Effector memory CD8-positive, alpha-beta T cell (primary cell): ENCODE results near the gene SLC6A19.

ENCODE experiments used
- ATAC-seq: fragments of 150-1000 bp; cut with Tn5 transposase; replicated peaks from 2 replicates; pipeline ENCODE4 v1.10.0; 2021; ENCODE audit warnings: mild to moderate bottlenecking, moderate library complexity
- DNase-seq, 3 experiments: peaks; one replicate each; pipeline ENCODE4 v3.0.0; 2021
- H3K27ac Mint-ChIP-seq, 2 donors: one replicate each; pipeline ENCODE4 v1.8.0; 2022; ENCODE audit warnings: mild to moderate bottlenecking in 2 of 2, mixed read lengths in 2 of 2, moderate library complexity in 2 of 2
- H3K27me3 Mint-ChIP-seq, 2 donors: one replicate each; pipeline ENCODE4 v1.8.0; 2022; ENCODE audit warnings: mixed read lengths in 2 of 2
- H3K36me3 Mint-ChIP-seq: one replicate; pipeline ENCODE4 v1.8.0; 2022; ENCODE audit warnings: mild to moderate bottlenecking, moderate library complexity, mixed read lengths; ENCODE audit not compliant: insufficient read depth
- H3K4me1 Mint-ChIP-seq, 2 donors: one replicate each; pipeline ENCODE4 v1.8.0; 2022; ENCODE audit warnings: low read depth in 2 of 2, mixed read lengths in 2 of 2
- H3K4me3 Mint-ChIP-seq, 2 donors: one replicate each; pipeline ENCODE4 v1.8.0; 2022; ENCODE audit warnings: mild to moderate bottlenecking in 2 of 2, mixed read lengths in 2 of 2, moderate library complexity in 2 of 2
- H3K9me3 Mint-ChIP-seq, 2 donors: one replicate each; pipeline ENCODE4 v1.8.0; 2022; ENCODE audit warnings: mixed read lengths in 2 of 2

Gene SLC6A19

DNA sequence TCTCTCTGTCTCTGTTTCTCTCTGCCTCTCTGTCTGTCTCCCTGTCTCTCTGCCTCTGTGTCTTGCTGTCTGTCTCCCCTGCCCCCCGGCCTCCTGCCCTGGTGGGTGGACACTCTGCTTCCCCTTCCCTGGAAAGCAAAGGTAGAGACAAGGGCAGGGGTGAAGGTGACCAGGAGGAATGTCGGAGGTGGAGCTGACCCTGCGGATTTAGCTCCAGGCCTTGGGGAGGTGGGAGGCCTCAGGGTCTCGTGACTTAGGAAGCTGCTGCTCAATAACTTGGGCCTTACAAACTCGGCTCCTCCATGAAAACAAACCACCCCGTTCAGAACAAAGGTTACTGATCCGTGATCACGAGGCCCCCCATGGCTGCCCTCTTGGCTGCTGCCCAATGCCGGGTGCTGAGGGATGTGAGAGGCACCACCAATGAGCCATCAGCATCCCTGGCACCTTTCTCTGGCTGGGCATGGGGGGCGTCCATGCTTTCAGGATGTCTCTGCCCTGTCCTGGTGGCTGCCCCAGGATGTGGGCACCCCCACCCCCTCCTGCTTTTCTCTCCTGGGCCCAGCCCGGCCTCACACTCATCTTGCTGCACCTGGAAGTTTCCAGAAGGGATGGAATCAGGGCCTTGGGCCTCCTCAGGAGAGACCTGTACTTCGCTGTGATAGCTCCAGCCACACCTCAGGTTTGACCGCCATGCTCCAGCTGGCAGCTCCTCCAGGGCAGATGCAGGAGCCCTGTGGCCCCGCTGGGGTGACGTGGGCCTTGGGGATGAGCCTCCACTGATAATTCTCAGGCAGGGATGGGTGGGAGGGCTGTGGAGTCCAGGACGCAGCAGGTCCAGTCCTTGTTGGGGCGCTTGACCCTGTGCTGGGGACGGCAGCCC, 14.8 kb upstream of the SLC6A19 start:
- DNase-seq = no peak
- ATAC-seq = no peak
- Mint-ChIP-seq H3K9me3 (no peaks in the 10 kb centered on the region), H3K36me3 (peaks cover 6% of the 10 kb centered on the region), H3K4me1 (no peaks in the 10 kb centered on the region), H3K4me3 (no peak overlapping the region), H3K27me3 (peaks cover 39 to 60% of the 10 kb centered on the region in 2 donors), H3K27ac (no peak overlapping the region)

DNA sequence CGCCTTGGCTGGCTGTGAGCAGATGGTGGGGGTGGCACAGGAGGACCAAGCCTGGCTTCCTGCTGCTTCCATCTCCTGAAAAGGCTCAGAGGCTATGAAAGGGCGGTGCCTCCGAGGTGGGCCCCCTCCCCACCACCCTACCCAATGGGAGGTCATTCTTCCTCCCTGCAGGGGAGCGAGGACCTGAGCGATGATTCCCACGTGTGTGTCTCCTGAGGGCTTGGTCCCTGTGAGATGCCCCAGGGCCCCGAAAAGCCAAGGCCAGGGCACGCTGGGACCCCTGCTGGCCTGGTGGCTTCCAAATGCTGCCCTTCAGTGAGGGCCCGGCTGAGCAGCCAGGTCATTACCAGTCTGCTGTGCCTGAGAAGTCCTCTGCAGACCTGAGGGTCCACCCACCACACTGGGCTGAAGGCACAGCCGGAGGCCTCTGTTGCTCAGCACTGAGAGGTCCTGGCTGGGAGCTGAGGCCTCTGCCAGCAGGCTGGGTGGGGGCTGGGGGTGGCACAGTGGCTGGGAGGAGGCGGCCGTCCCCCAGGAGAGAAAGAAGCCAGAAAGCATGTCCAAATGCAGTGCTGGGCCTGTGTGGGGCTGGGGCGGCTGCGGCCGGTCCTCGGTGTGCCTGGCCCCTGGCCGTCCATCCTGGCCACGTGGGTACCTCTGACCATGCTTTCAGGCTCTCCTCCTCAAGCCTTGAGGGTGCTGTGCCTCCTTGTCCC, 14.0 kb upstream of the SLC6A19 start:
- H3K9me3 Mint-ChIP-seq = no peaks in the 10 kb centered on the region
- H3K4me3 Mint-ChIP-seq = no peak overlapping the region
- DNase-seq (no peak), ATAC-seq (no peak)
- no peak overlapping the region for H3K27ac Mint-ChIP-seq
- H3K27me3 Mint-ChIP-seq = peaks cover 47 to 61% of the 10 kb centered on the region in 2 donors
- H3K36me3 Mint-ChIP-seq = peaks cover 4% of the 10 kb centered on the region
- no peaks in the 10 kb centered on the region for H3K4me1 Mint-ChIP-seq

DNA sequence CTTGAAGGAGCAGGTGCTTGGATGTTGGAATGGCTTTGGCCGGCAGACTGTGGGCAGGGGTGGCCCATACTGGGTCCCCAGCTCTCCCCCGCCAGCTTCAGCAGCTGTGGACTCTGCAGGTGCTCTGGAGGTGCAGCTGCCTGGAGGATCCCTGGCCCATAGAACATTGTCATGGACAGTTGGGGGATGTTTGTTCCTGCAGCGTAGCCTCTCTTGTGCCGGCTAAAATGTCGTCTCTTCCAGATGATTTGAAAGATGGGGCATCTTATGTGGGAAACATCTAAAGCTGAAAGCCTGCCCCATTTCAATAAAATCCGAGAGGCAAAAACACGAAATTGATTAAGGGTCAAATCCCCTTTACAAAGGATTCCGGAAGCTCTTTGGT, 13.5 kb upstream of the SLC6A19 start:
- no peak for DNase-seq
- Mint-ChIP-seq H3K4me1 (no peaks in the 10 kb centered on the region), H3K4me3 (no peak overlapping the region), H3K27ac (no peak overlapping the region), H3K27me3 (peaks cover 52 to 67% of the 10 kb centered on the region in 2 donors), H3K36me3 (peaks cover 3% of the 10 kb centered on the region), H3K9me3 (no peaks in the 10 kb centered on the region)
- no peak for ATAC-seq

DNA sequence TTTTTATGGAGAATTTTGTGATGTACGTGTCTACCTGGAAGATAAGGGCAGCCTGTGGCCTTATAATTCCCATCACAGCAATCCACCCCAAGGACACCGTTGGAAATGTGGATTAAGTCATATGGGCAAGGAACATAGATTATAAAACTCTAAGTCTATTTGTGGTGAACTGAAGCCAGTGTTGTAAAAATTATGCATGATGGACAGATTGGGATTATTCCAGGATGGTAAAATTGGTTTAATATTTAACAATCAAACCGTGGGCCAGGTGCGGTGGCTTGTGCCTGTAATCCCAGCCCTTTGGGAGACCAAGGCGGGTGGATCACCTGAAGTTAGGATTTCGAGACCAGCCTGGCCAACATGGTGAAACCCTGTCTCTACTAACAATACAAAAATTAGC, 12.9 kb upstream of the SLC6A19 start:
- Mint-ChIP-seq H3K36me3 (peaks cover 3% of the 10 kb centered on the region), H3K27me3 (peaks cover 54 to 72% of the 10 kb centered on the region in 2 donors), H3K4me1 (no peaks in the 10 kb centered on the region), H3K9me3 (no peaks in the 10 kb centered on the region), H3K27ac (no peak overlapping the region), H3K4me3 (no peak overlapping the region)
- no peak for ATAC-seq
- DNase-seq = no peak

DNA sequence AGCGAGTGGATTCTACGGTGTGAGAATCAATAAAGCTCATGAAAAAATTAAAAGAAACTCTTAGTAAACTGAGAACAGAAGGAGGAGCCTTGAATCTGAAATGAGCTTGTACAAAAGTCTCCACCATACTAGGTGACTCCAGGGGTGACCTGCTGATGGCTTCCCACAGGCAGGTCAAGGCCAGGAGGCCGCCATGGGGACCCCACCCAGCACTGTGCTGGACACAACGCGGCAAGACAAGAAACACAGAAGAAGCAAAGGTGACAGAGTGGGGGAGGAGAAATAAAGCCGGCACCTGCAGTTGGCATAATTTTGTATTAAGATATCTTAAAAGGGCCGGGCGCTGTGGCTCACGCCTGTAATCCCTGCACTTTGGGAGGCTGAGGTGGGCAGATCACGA, 12.1 kb upstream of the SLC6A19 start:
- Mint-ChIP-seq H3K27me3 (peaks cover 54 to 72% of the 10 kb centered on the region in 2 donors), H3K36me3 (peaks cover 3% of the 10 kb centered on the region), H3K9me3 (no peaks in the 10 kb centered on the region), H3K4me3 (no peak overlapping the region), H3K4me1 (no peaks in the 10 kb centered on the region), H3K27ac (no peak overlapping the region)
- no peak for DNase-seq
- ATAC-seq = no peak

DNA sequence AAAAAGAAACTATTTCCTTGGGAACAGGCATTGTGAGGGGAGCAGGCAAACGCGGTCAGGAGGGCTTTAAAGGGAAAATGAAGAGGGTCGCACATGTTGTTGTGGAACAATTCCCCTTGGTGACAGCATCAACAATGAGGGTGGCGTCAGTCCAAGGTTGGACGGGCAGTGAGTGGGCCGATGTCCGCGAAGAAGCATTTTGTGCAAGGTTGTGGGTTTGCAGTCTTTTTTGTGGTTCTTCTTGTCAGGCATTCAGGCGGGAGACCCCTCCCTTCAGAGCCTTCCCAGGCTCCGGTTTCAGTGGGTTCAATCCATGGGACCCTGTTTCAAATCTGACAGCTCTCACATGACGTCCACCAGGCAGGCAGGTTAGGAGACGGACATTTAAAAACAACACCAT, 11.1 kb upstream of the SLC6A19 start:
- Mint-ChIP-seq H3K9me3 (no peaks in the 10 kb centered on the region), H3K4me1 (no peaks in the 10 kb centered on the region), H3K4me3 (no peak overlapping the region), H3K36me3 (peaks cover 3% of the 10 kb centered on the region), H3K27ac (no peak overlapping the region), H3K27me3 (peaks cover 54 to 72% of the 10 kb centered on the region in 2 donors)
- DNase-seq = no peak
- no peak for ATAC-seq

DNA sequence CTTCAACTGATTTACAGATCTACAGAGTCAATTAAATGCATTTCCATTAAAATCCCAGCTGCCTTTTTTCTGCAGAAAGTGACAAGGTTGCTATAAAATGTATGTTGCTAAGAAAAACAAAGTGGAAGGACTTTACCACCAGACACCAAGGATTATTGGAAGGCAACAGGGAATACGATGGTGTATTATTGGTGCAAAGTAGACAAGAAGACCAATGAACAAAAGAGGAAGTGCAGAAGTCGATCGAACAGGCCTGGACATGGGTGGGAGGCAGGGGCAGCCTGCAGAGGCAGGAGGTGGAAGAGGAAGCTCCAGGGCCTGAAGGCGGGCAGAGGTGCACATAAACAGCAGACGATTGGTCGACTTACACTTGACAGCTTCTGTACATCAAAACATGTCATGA, 10.6 kb upstream of the SLC6A19 start:
- ATAC-seq = no peak
- H3K4me3 Mint-ChIP-seq = no peak overlapping the region

DNA sequence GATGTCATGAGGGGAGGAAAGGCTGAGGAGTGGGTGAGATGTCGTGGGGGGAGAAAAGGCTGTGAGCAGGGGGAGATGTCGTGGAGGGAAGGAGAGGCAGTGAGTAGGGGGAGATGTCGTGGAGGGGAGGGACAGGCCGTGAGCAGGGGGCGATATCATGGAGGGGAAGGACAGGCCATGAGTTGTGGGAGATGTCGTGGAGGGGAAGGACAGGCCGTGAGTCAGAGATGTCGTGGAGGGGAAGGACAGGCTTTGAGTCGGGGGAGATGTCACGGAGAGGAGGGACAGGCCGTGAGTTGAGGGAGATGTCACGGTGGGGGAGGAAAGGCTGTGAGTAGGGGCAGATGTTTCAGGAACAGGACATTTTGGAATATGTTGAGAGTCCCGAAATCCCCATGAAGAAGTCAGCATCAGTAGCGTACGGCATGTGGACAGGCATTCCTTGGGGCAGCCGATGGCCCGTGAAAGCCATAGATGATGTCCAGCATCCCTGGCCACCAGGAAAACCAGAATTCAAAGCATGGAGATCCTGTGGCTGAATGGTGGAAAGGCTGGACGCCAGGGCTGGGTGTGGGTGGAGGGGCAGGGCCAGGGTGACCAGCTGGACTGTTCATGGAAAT, 8.3 kb upstream of the SLC6A19 start:
- ATAC-seq (no peak), DNase-seq (no peak)
- H3K4me3 Mint-ChIP-seq = no peak overlapping the region
- no peaks in the 10 kb centered on the region for H3K4me1 Mint-ChIP-seq
- peaks cover 3% of the 10 kb centered on the region for H3K36me3 Mint-ChIP-seq
- peaks cover 49 to 60% of the 10 kb centered on the region in 2 donors for H3K27me3 Mint-ChIP-seq
- H3K27ac Mint-ChIP-seq = no peak overlapping the region
- no peaks in the 10 kb centered on the region for H3K9me3 Mint-ChIP-seq

More for the DNA sequence above, 10.6 kb upstream of the SLC6A19 start:
- Mint-ChIP-seq H3K4me1 (no peaks in the 10 kb centered on the region), H3K9me3 (no peaks in the 10 kb centered on the region), H3K36me3 (peaks cover 3% of the 10 kb centered on the region), H3K27ac (no peak overlapping the region), H3K27me3 (peaks cover 54 to 70% of the 10 kb centered on the region in 2 donors)
- DNase-seq = no peak

DNA sequence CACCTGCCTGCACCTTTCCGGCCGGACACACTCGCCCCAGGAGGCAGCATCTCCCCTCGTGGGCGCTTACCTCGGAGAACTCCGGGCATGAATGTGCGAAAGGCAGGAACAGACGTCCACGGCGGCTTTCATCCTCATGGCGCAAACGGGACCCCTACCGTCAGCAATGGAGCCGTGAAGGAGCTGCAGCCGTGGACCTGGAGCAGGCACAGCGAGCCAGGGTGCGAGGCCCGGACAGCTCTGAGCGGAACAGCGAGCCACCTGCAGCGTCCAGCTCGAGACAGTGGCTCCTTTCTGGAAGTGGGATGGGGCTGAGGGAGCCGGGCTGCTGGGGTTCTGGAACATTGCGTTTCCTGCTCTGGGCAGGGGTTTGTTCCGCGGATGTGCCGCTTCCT, 7.8 kb upstream of the SLC6A19 start:
- no peaks in the 10 kb centered on the region for H3K4me1 Mint-ChIP-seq
- no peak overlapping the region for H3K27ac Mint-ChIP-seq
- H3K4me3 Mint-ChIP-seq = no peak overlapping the region
- peaks cover 3% of the 10 kb centered on the region for H3K36me3 Mint-ChIP-seq
- H3K9me3 Mint-ChIP-seq = no peaks in the 10 kb centered on the region
- ATAC-seq = no peak
- peaks cover 44 to 55% of the 10 kb centered on the region in 2 donors for H3K27me3 Mint-ChIP-seq
- DNase-seq = no peak

DNA sequence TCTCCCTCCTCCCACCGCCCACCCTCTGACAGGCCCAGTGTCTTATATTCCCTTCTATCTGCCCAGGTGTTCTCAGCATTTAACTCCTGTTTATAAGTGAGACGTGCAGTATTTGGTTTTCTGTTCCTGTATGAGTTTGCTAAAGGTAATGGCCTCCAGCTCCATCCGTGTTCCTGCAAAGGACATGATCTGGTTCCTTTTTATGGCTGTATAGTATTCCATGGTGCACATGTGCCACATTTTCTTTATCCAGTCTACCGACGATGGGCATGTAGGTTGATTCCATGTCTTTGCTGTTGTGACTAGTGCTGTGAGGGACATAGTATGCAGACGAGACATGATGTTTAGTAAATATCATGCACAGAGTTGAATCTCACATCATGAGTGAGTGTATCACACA, 7.0 kb upstream of the SLC6A19 start:
- Mint-ChIP-seq H3K27me3 (peaks cover 36 to 47% of the 10 kb centered on the region in 2 donors), H3K4me3 (no peak overlapping the region), H3K27ac (no peak overlapping the region), H3K36me3 (peaks cover 3% of the 10 kb centered on the region), H3K9me3 (no peaks in the 10 kb centered on the region), H3K4me1 (no peaks in the 10 kb centered on the region)
- no peak for DNase-seq
- ATAC-seq = no peak

DNA sequence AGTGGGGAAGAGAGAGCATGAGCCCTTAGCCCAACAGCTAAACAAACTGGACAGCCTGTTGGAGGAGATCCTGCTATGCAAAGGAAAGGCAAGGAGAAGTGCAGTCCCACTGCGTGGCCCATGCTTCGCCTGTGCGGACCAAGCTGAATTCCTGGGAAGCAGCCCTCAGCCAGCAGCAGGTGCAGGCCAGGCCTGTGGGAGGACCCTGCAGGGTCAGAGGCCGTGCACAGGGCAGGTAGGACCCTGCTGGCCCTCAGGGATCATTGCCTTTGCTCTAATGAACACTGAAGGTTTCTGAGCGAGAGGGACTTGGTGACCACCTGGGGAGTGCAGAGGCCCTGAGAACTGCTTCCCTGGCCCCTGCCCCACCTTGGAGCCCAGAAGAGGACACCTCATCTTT, 6.0 kb upstream of the SLC6A19 start:
- ATAC-seq = no peak
- Mint-ChIP-seq H3K27me3 (peaks cover 28 to 36% of the 10 kb centered on the region in 2 donors), H3K4me3 (no peak overlapping the region), H3K36me3 (no peaks in the 10 kb centered on the region), H3K27ac (no peak overlapping the region), H3K9me3 (no peaks in the 10 kb centered on the region), H3K4me1 (no peaks in the 10 kb centered on the region)
- DNase-seq = no peak

DNA sequence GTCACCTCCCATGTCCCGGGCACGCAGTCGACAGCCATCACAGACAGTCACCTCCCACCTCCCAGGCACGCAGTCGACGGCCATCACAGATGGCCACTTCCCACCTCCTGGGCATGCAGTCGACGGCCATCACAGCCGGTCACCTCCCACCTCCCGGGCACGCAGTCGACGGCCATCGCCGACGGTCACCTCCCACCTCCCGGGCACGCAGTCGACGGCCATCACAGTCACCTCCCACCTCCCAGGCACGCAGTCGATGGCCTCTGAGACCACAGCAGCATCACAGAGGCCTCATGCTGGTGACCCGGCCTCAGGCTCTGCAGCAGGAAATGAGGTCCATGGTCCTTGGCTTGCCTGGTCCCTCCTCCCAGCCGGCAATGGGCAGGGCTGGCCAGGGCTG, 5.5 kb upstream of the SLC6A19 start:
- Mint-ChIP-seq H3K9me3 (no peaks in the 10 kb centered on the region), H3K27ac (no peak overlapping the region), H3K36me3 (no peaks in the 10 kb centered on the region), H3K4me1 (no peaks in the 10 kb centered on the region), H3K27me3 (peaks cover 23 to 32% of the 10 kb centered on the region in 2 donors), H3K4me3 (no peak overlapping the region)
- ATAC-seq = no peak
- no peak for DNase-seq

DNA sequence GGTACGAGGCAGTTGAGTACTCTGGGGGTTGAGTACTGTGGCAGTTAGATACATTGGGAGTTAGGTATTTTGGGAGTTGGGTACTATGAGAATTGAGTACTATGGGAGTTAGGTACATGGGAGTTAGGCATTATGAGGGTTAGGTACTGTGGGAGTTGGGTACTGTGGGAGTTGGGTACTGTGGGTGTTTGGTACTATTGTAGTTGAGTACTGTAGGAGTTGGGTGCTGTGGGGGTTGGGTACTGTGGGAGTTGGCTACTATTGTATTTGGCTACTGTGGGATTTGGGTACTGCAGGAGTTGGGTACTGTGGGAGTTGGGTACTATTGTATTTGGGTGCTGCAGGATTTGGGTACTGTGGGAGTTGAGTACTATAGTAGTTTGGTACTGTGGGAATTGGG, 4.8 kb upstream of the SLC6A19 start:
- no peaks in the 10 kb centered on the region for H3K4me1 Mint-ChIP-seq
- no peak overlapping the region for H3K4me3 Mint-ChIP-seq
- no peak overlapping the region for H3K27ac Mint-ChIP-seq
- no peaks in the 10 kb centered on the region for H3K9me3 Mint-ChIP-seq
- H3K27me3 Mint-ChIP-seq = peaks cover 21 to 25% of the 10 kb centered on the region in 2 donors
- H3K36me3 Mint-ChIP-seq = no peaks in the 10 kb centered on the region
- DNase-seq (no peak), ATAC-seq (no peak)
